ENCODE measurements around the gene C20orf96.
"Not testable (repeated sequence)": the region's sequence is repeated elsewhere in the genome, so short reads cannot be mapped to it uniquely, and the experiment has no call there.

Gene C20orf96

GRCh38 chr20:290084-290831, at the start of gene C20orf96:
TSS of gene C20orf96 (minus strand) at chr20:290750. CDS start at chr20:290610, 140 bp downstream.
- H3K27ac ChIP-seq, result peak within 1 kb of the TSS; percentile 93
- peak; percentile 20; the same call in 1 of the 2 replicates for TF ChIP-seq CTCF (conservative IDR thresholded peaks at IDR 0.05)
- no peak for TF ChIP-seq ZFX (IDR thresholded peaks at IDR 0.05)

GRCh38 chr20:336040-336439, 45.5 kb upstream of the C20orf96 start:
- H3K27ac ChIP-seq, result not testable (repeated sequence)

GRCh38 chr20:334578-334977, 44.0 kb upstream of the C20orf96 start:
- no peak overlapping the region for H3K27ac ChIP-seq
- TF ChIP-seq CTCF (conservative IDR thresholded peaks at IDR 0.05) (no peak), ZFX (IDR thresholded peaks at IDR 0.05) (no peak)

GRCh38 chr20:330233-331149, 39.9 kb upstream of the C20orf96 start:
- TF ChIP-seq CTCF (conservative IDR thresholded peaks at IDR 0.05) (peak; percentile 84), ZFX (IDR thresholded peaks at IDR 0.05) (no peak)

GRCh38 chr20:329851-330232, 39.3 kb upstream of the C20orf96 start:
- TF ChIP-seq CTCF (conservative IDR thresholded peaks at IDR 0.05) (no peak), ZFX (IDR thresholded peaks at IDR 0.05) (no peak)
- no peak overlapping the region for H3K27ac ChIP-seq

More at GRCh38 chr20:330233-331149, 39.9 kb upstream of the C20orf96 start:
- no peak overlapping the region for H3K27ac ChIP-seq

- TF ChIP-seq ZFX (IDR thresholded peaks at IDR 0.05) (no peak), CTCF (conservative IDR thresholded peaks at IDR 0.05) (no peak)
- H3K27ac ChIP-seq, result no peak overlapping the region
These were observed 38.6 kb upstream of the C20orf96 start for GRCh38 chr20:328975-329695.

GRCh38 chr20:328027-328974, 37.8 kb upstream of the C20orf96 start:
- TF ChIP-seq ZFX (IDR thresholded peaks at IDR 0.05), result no peak
- no peak for TF ChIP-seq CTCF (conservative IDR thresholded peaks at IDR 0.05)
- H3K27ac ChIP-seq, result peak overlapping the region; percentile 96

All from C4-2B (cell line).